Liver (tissue), 3 donors: ENCODE measurements around the gene SEMA6B.

Experiments used
- GABPA ChIP-seq, 2 donors: IDR thresholded peaks in 1 of 2; conservative IDR thresholded peaks in 1 of 2; 2 replicates each; pipeline ENCODE4 v1.6.1; 2016; ENCODE audit warnings: antibody characterized with exemption in 2 of 2, mild to moderate bottlenecking in 1 of 2, moderate library complexity in 1 of 2
- JUND ChIP-seq, 2 donors: IDR thresholded peaks; 2 replicates each; pipeline ENCODE4 v1.6.1; 2016; ENCODE audit warnings: antibody characterized with exemption in 2 of 2
- RAD21 ChIP-seq, 2 donors: IDR thresholded peaks; 2 replicates each; pipeline ENCODE4 v1.6.1; 2016; ENCODE audit warnings: antibody characterized with exemption in 2 of 2, mild to moderate bottlenecking in 2 of 2
- RXRA ChIP-seq, 2 donors: IDR thresholded peaks; 2 replicates each; pipeline ENCODE4 v1.6.1; 2017 to 2018; ENCODE audit warnings: antibody characterized with exemption in 2 of 2, mild to moderate bottlenecking in 1 of 2
- TAF1 ChIP-seq: conservative IDR thresholded peaks from 2 replicates; pipeline ENCODE4 v1.6.1; 2016; ENCODE audit warnings: antibody characterized with exemption, mild to moderate bottlenecking
- YY1 ChIP-seq: IDR thresholded peaks from 2 replicates; pipeline ENCODE4 v1.6.1; 2016; ENCODE audit warnings: antibody characterized with exemption, mild to moderate bottlenecking
- TF ChIP-seq, protein P1 (sequence below): IDR thresholded peaks from 2 replicates; pipeline ENCODE4 v1.6.1; 2016; ENCODE audit warnings: antibody characterized with exemption
- TF ChIP-seq, protein P2 (sequence below): fragments of 150-350 bp; IDR thresholded peaks from 2 replicates; pipeline ENCODE4 v1.5.1; 2017; ENCODE audit warnings: improper control_type of control experiment, low read depth, low read length; ENCODE audit not compliant: missing input control
- TF ChIP-seq, protein P3 (sequence below): IDR thresholded peaks from 2 replicates; pipeline ENCODE4 v1.6.1; 2016; ENCODE audit warnings: antibody characterized with exemption, mild to moderate bottlenecking
- TF ChIP-seq, protein P4 (sequence below): IDR thresholded peaks from 2 replicates; pipeline ENCODE4 v1.6.1; 2016; ENCODE audit warnings: antibody characterized with exemption
- donor health status: healthy.
- donor health status: healthy.

DNA sequence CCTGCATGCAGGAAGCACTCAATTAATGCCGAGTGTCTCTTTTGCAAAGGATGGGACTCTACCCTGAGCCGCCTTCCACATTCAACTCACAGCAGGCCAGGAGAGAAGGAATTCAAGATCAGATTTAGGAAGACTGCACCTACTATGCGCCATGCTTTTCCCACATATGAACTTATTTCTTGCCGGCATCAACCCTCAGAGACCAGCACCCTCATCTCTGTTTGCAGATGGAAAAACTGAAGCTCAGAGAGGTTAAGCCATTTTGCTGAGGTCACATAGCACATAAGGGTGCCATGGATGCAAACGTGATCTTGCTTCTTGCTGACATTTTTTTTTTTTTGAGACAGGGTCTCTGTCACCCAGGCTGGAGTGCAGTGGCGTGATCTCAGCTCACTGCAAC is 14.2 kb upstream of the SEMA6B start:
- TF ChIP-seq RAD21 (IDR thresholded peaks at IDR 0.05) (no peak), TAF1 (no peak), RXRA (IDR thresholded peaks at IDR 0.05) (no peak), JUND (IDR thresholded peaks at IDR 0.05) (no peak), GABPA (IDR thresholded peaks at IDR 0.05 in 1 of 2, conservative IDR thresholded peaks at IDR 0.05 in 1 of 2) (no peak), YY1 (no peak)
- TF ChIP-seq, protein P1, sequence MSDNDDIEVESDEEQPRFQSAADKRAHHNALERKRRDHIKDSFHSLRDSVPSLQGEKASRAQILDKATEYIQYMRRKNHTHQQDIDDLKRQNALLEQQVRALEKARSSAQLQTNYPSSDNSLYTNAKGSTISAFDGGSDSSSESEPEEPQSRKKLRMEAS, result no peak
- TF ChIP-seq, protein P2, sequence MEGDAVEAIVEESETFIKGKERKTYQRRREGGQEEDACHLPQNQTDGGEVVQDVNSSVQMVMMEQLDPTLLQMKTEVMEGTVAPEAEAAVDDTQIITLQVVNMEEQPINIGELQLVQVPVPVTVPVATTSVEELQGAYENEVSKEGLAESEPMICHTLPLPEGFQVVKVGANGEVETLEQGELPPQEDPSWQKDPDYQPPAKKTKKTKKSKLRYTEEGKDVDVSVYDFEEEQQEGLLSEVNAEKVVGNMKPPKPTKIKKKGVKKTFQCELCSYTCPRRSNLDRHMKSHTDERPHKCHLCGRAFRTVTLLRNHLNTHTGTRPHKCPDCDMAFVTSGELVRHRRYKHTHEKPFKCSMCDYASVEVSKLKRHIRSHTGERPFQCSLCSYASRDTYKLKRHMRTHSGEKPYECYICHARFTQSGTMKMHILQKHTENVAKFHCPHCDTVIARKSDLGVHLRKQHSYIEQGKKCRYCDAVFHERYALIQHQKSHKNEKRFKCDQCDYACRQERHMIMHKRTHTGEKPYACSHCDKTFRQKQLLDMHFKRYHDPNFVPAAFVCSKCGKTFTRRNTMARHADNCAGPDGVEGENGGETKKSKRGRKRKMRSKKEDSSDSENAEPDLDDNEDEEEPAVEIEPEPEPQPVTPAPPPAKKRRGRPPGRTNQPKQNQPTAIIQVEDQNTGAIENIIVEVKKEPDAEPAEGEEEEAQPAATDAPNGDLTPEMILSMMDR, result no peak
- TF ChIP-seq, protein P3, sequence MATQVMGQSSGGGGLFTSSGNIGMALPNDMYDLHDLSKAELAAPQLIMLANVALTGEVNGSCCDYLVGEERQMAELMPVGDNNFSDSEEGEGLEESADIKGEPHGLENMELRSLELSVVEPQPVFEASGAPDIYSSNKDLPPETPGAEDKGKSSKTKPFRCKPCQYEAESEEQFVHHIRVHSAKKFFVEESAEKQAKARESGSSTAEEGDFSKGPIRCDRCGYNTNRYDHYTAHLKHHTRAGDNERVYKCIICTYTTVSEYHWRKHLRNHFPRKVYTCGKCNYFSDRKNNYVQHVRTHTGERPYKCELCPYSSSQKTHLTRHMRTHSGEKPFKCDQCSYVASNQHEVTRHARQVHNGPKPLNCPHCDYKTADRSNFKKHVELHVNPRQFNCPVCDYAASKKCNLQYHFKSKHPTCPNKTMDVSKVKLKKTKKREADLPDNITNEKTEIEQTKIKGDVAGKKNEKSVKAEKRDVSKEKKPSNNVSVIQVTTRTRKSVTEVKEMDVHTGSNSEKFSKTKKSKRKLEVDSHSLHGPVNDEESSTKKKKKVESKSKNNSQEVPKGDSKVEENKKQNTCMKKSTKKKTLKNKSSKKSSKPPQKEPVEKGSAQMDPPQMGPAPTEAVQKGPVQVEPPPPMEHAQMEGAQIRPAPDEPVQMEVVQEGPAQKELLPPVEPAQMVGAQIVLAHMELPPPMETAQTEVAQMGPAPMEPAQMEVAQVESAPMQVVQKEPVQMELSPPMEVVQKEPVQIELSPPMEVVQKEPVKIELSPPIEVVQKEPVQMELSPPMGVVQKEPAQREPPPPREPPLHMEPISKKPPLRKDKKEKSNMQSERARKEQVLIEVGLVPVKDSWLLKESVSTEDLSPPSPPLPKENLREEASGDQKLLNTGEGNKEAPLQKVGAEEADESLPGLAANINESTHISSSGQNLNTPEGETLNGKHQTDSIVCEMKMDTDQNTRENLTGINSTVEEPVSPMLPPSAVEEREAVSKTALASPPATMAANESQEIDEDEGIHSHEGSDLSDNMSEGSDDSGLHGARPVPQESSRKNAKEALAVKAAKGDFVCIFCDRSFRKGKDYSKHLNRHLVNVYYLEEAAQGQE, result no peak
- TF ChIP-seq, protein P4, sequence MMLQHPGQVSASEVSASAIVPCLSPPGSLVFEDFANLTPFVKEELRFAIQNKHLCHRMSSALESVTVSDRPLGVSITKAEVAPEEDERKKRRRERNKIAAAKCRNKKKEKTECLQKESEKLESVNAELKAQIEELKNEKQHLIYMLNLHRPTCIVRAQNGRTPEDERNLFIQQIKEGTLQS, result no peak
